GM12878 (cell line): ENCODE data around the gene OPRD1. TPM values are rescaled to one million over a fixed set of nuclear protein-coding genes. Genes with fewer than 3 reads are reported as not detected.
"Not testable (repeated sequence)": the region's sequence is repeated elsewhere in the genome, so short reads cannot be mapped to it uniquely, and the experiment has no call there.

Experiments
- ATAC-seq: fragments of 200-7000 bp; cut with Tn5 transposase; 3 replicates; pipeline ENCODE4 v1.9.1; 2020; ENCODE audit warnings: mild to moderate bottlenecking, moderate library complexity
- BruUV-seq: library from RNA; stranded (reverse); fragments of 400-500 nt; replicated peaks from 2 replicates; lab custom pipeline; 2021; lab: Mats Ljungman, UMichigan
- CTCF ChIA-PET: fragments of 300-600 bp; sonication (Branson Sonifier 250); formaldehyde crosslinking; extraction: SDS; loops from one replicate; lab custom pipeline; 2021; ENCODE audit warnings: inconsistent platforms; lab: Yijun Ruan, JAX
- POLR2A ChIA-PET: fragments of 350-600 bp; formaldehyde crosslinking; extraction: SDS; loops from one replicate; lab custom pipeline; 2021; ENCODE audit warnings: inconsistent platforms; lab: Charles Lee
- RAD21 ChIA-PET: fragments of 300-600 bp; sonication (Branson Sonifier 250); formaldehyde crosslinking; loops from one replicate; lab custom pipeline; 2023; ENCODE audit warnings: antibody characterized with exemption; ENCODE audit not compliant: unreplicated experiment; lab: Charles Lee
- SMC1A ChIA-PET: fragments of 300-600 bp; sonication (Branson Sonifier 250); formaldehyde crosslinking; loops from one replicate; lab custom pipeline; 2023; ENCODE audit not compliant: unreplicated experiment, uncharacterized antibody; lab: Charles Lee
- DNase-seq: peaks from one replicate; pipeline ENCODE4 v3.0.0-alpha.2; 2011; ENCODE audit warnings: low read depth, low spot score
- FAIRE-seq: peaks from 3 replicates; lab custom pipeline; 2011; peaks lifted over from hg19 to GRCh38; lab: Jason Lieb, UNC
- H2AFZ ChIP-seq: 2 replicates; pipeline ENCODE4 v1.6.0; 2011; ENCODE audit warnings: low read depth, low read length, control low read depth; ENCODE audit not compliant: control insufficient read depth
- H3K27ac ChIP-seq: 2 replicates; pipeline ENCODE4 v1.5.1; 2011; ENCODE audit warnings: control low read depth; ENCODE audit not compliant: control insufficient read depth, insufficient read depth
- H3K27me3 ChIP-seq, 2 experiments: replicated peaks in 1 of 2; 2 replicates each; pipeline versions ENCODE4 v1.6.0 to v1.6.1; 2011; ENCODE audit warnings: low read length in 1 of 2; ENCODE audit not compliant: control insufficient read depth in 2 of 2, insufficient read depth in 2 of 2
- H3K36me3 ChIP-seq, 2 experiments: 2 replicates each; pipeline ENCODE4 v1.5.1; 2011; ENCODE audit warnings: low read length in 1 of 2; ENCODE audit not compliant: control insufficient read depth in 2 of 2, insufficient read depth in 2 of 2
- H3K4me1 ChIP-seq: 2 replicates; pipeline ENCODE4 v1.6.1; 2011; ENCODE audit warnings: mild to moderate bottlenecking, low read length, moderate library complexity, mixed read lengths; ENCODE audit not compliant: control insufficient read depth, insufficient read depth
- H3K4me2 ChIP-seq: 2 replicates; pipeline ENCODE4 v1.6.0; 2011; ENCODE audit warnings: control low read depth; ENCODE audit not compliant: control insufficient read depth, insufficient read depth
- H3K4me3 ChIP-seq: fragments of 200-600 bp; sonication (generic); 2 replicates; pipeline ENCODE4 v1.5.1; 2016
- H3K79me2 ChIP-seq: 2 replicates; pipeline ENCODE4 v1.6.0; 2011; ENCODE audit warnings: low read length; ENCODE audit not compliant: control insufficient read depth, insufficient read depth
- H3K9ac ChIP-seq: 2 replicates; pipeline ENCODE4 v1.8.0; 2011; ENCODE audit warnings: low read length, control low read depth, mixed read lengths; ENCODE audit not compliant: control insufficient read depth, insufficient read depth
- H3K9me3 ChIP-seq: replicated peaks from 3 replicates; pipeline ENCODE4 v1.5.1; 2011; ENCODE audit warnings: mild to moderate bottlenecking, low read length; ENCODE audit not compliant: control insufficient read depth, insufficient read depth
- H4K20me1 ChIP-seq: 2 replicates; pipeline ENCODE4 v1.6.0; 2011; ENCODE audit not compliant: control insufficient read depth, insufficient read depth
- ASH2L ChIP-seq: fragments of 300-600, 200-600 bp; sonication (generic); IDR thresholded peaks from 2 replicates; pipeline ENCODE4 v1.6.1; 2017; ENCODE audit warnings: low read depth, mild to moderate bottlenecking, borderline replicate concordance
- CHD2 ChIP-seq: IDR thresholded peaks from 2 replicates; pipeline ENCODE4 v1.6.1; 2011; ENCODE audit warnings: low read depth, low read length, improper control_type of control experiment, borderline replicate concordance
- RAD21 ChIP-seq: IDR thresholded peaks from 2 replicates; pipeline ENCODE4 v1.6.1; 2011; ENCODE audit warnings: mild to moderate bottlenecking, low read depth, low read length, moderate library complexity; ENCODE audit not compliant: insufficient read depth
- WGBS: methylation state at CpG from one replicate; pipeline ENCODE4 v1.1.6; 2016; ENCODE audit warnings: low lambda C conversion rate; ENCODE audit not compliant: insufficient replicate concordance, insufficient coverage; ENCODE audit errors: missing lambda C conversion rate; 5-methylcytosine and 5-hydroxymethylcytosine counted together
- in situ Hi-C: fragments of 300-500 bp; cut with MboI; formaldehyde crosslinking; loops from 9 replicates; pipeline ENCODE4 v1.14.3; 2018; ENCODE audit warnings: mixed read lengths
- intact Hi-C: fragments of 100-400 bp; cut with micrococcal nuclease; formaldehyde crosslinking; loops from one replicate; pipeline ENCODE4 v1.14.2; 2022; ENCODE audit not compliant: unreplicated experiment
- polyA plus RNA-seq, 11 experiments: library from polyadenylated mRNA; depleted of rRNA in 4 of 11; unstranded in 6 of 11; stranded (reverse) in 5 of 11; fragments of >200 nt; fragmentation: Nextera tagmentation in 4 of 11; fragmentation: Illumina TruSeq in 1 of 11; extraction: Ambion mirVana in 4 of 11; extraction: Trizol in 1 of 11; gene quantifications; 1 replicate in 1 of 11; 2 replicates in 10 of 11; pipeline versions ENCODE4 v1.2.1 to v1.2.3, GENCODE V29; 2011 to 2016; ENCODE audit warnings: inconsistent platforms in 2 of 11, missing spikeins in 2 of 11, low read depth in 1 of 11
- total RNA-seq, 4 experiments: library from RNA; depleted of rRNA in 3 of 4; stranded (reverse); fragments of >200 nt in 3 of 4; fragmentation: Illumina TruSeq in 1 of 4; extraction: Trizol in 1 of 4; gene quantifications; 2 replicates each; pipeline versions ENCODE4 v1.2.1 to v1.2.3, GENCODE V29; 2013 to 2021
- TF ChIP-seq, protein P1 (sequence below), 3 experiments: IDR thresholded peaks in 2 of 3; conservative IDR thresholded peaks in 1 of 3; 2 replicates each; pipeline ENCODE4 v1.5.1; 2011; ENCODE audit warnings: low read depth in 3 of 3, low read length in 3 of 3, mild to moderate bottlenecking in 3 of 3, control low read depth in 2 of 3, moderate library complexity in 2 of 3, inconsistent platforms in 1 of 3, mixed read lengths in 1 of 3; ENCODE audit not compliant: control insufficient read depth in 2 of 3, insufficient read depth in 1 of 3; ENCODE audit errors: extremely low read depth in 1 of 3

The OPRD1 gene
- total and polyA plus RNA-seq, 10 of the 15 experiments (the other 5 are each of a cell fraction or from before 2014, with no cell fraction given) = 0.02 TPM; not detected in 8

DNA sequence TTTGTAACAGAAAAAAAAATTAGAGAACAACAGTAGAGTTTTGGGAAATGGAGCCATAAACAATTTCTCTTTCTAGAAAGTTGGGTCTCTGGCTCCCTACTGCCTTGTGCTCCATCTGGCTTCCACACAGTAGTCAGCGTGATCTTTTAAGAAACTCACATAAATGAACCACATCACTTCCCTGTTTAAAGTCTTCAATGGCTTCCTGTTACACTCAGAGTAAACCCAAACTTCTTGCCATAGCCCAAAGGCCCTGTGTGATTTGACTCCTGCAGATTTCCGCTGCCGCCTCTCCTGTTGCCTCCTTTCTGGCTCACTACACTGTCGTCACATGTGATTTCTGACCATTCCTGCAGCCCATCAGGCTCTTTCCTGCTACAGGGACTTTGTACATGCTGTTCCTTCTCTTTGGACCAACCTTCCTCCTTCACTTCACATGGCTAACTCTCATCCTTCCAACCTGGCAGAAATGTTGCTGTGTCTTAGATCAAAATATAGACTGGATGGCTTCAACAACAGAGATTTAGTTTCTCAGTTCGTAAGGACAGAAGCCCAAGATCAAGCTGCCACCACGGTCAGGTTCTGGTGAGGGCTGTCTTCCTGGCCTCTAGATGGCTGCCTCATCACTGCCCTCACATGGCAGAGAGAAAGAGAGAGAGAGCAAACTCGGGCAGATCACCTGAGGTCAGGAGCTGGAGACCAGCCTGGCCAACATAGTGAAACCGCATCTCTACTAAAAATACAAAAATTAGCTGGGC lies 34.0 kb downstream of the OPRD1 start:
- Histone ChIP-seq H3K4me1 (no peaks in the 10 kb centered on the region; the same call in 1 of the 2 replicates), H4K20me1 (no peaks in the 10 kb centered on the region), H3K9ac (no peak overlapping the region), H3K36me3 (no peaks in the 10 kb centered on the region), H2AFZ (peak overlapping the region; percentile 79), H3K79me2 (no peaks in the 10 kb centered on the region), H3K27me3 (no peaks in the 10 kb centered on the region), H3K9me3 (no peaks in the 10 kb centered on the region), H3K4me3 (no peak overlapping the region), H3K27ac (no peak overlapping the region), H3K4me2 (no peak overlapping the region)
- TF ChIP-seq RAD21 (0 out of 2 replicates have a peak, but pooled peaks have one; percentile 12), ASH2L (no peak), CHD2 (no peak)
- TF ChIP-seq, protein P1, sequence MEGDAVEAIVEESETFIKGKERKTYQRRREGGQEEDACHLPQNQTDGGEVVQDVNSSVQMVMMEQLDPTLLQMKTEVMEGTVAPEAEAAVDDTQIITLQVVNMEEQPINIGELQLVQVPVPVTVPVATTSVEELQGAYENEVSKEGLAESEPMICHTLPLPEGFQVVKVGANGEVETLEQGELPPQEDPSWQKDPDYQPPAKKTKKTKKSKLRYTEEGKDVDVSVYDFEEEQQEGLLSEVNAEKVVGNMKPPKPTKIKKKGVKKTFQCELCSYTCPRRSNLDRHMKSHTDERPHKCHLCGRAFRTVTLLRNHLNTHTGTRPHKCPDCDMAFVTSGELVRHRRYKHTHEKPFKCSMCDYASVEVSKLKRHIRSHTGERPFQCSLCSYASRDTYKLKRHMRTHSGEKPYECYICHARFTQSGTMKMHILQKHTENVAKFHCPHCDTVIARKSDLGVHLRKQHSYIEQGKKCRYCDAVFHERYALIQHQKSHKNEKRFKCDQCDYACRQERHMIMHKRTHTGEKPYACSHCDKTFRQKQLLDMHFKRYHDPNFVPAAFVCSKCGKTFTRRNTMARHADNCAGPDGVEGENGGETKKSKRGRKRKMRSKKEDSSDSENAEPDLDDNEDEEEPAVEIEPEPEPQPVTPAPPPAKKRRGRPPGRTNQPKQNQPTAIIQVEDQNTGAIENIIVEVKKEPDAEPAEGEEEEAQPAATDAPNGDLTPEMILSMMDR (IDR thresholded peaks at IDR 0.05 in 2 of 3, conservative IDR thresholded peaks at IDR 0.05 in 1 of 3; ENCODE audit: control insufficient read depth in 2 of 3, extremely low read depth in 1 of 3, insufficient read depth in 1 of 3, low read depth in 3 of 3, low read length in 3 of 3) = peak; percentile 3 to 22 (median 13); a peak in 2 of 6 replicates
- no TSS peak for BruUV-seq
- SMC1A ChIA-PET = interaction anchor here (1.3 kb wide), 1 partner anchor 61 kb away, joined by 6 read pairs; no protein-coding TSS in a partner anchor
- RAD21 ChIA-PET = interaction anchor here (0.6 kb wide), 1 partner anchor 61 kb away, joined by 3 read pairs; no protein-coding TSS in a partner anchor
- in situ Hi-C loops = no loop called here
- intact Hi-C loops = no loop called here
- POLR2A ChIA-PET = no interaction called here
- CTCF ChIA-PET = interaction anchor here (1.4 to 1.8 kb wide), 2 partner anchors 31 to 61 kb away, joined by 7 to 9 read pairs; no protein-coding TSS in a partner anchor
- 32% methylated on average over 7 of the region's 8 CpGs for WGBS
- ATAC-seq = peak; percentile 93
- peak; percentile 35 for FAIRE-seq
- DNase-seq = peak; percentile 8

DNA sequence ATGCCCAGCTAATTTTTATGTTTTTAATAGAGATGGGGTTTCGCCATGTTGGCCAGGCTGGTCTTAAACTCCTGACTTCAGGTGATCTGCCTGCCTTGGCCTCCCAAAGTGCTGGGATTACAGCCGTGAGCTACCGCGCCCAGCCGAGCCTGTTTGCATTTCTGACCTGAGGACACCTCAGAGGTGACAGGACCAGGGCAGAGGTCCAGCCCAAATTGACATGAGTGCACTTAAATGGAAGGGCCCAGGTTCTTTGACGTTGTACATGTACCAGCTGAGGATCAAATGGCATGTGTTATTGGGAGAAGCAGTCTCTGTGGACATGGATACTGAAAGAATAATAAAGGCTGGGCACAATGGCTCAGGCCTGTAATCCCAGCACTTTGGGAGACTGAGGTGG lies 35.2 kb downstream of the OPRD1 start:
- H3K9ac ChIP-seq, DNase-seq, POLR2A ChIA-PET, H3K36me3 ChIP-seq, ATAC-seq, H3K4me1 ChIP-seq, intact Hi-C loops, in situ Hi-C loops, H3K79me2 ChIP-seq, H2AFZ ChIP-seq, BruUV-seq, H4K20me1 ChIP-seq, H3K4me3 ChIP-seq, FAIRE-seq, H3K9me3 ChIP-seq, H3K27ac ChIP-seq, H3K27me3 ChIP-seq, H3K4me2 ChIP-seq, RAD21 ChIA-PET: not testable (repeated sequence)
- SMC1A ChIA-PET = interaction anchor here (0.6 to 1.3 kb wide), 3 partner anchors 20 to 535 kb away, joined by 3 to 6 read pairs (median 3); no protein-coding TSS in a partner anchor
- WGBS = 67% methylated on average over 6 of the region's 6 CpGs
- CTCF ChIA-PET = interaction anchor here (1.1 kb wide), 1 partner anchor 21 kb away, joined by 5 read pairs; no protein-coding TSS in a partner anchor
